Thoracic aorta (tissue), 2 donors: Measurements from ENCODE around the gene OOSP1. TPM values are rescaled to one million over a fixed set of nuclear protein-coding genes. Genes with fewer than 3 reads are reported as not detected.

Experiments
- ATAC-seq: fragments of 150-250 bp; one replicate; pipeline ENCODE4 v1.8.0; 2017; ENCODE audit warnings: low read depth; ENCODE audit not compliant: insufficient number of reproducible peaks, low FRiP score
- DNase-seq: peaks from one replicate; pipeline ENCODE4 v3.0.0-alpha.2; 2020; ENCODE audit warnings: low spot score
- H3K27ac ChIP-seq, 2 donors: fragments of 200-600 bp; sonication (generic); 1 replicate in 1 of 2; 2 replicates in 1 of 2; pipeline ENCODE4 v1.5.1; 2016; ENCODE audit warnings: mild to moderate bottlenecking in 2 of 2, moderate library complexity in 2 of 2
- H3K27me3 ChIP-seq: fragments of 200-600 bp; sonication (generic); replicated peaks from 2 replicates; pipeline ENCODE4 v1.6.0; 2016; ENCODE audit warnings: mild to moderate bottlenecking; ENCODE audit not compliant: insufficient read depth
- H3K36me3 ChIP-seq: fragments of 200-600 bp; sonication (generic); one replicate; pipeline ENCODE4 v1.5.1; 2016
- H3K4me1 ChIP-seq, 2 donors: fragments of 200-600 bp; sonication (generic); 1 replicate in 1 of 2; 2 replicates in 1 of 2; pipeline versions ENCODE4 v1.5.1 to v1.6.0; 2016; ENCODE audit warnings: low read depth in 2 of 2, mild to moderate bottlenecking in 1 of 2; ENCODE audit not compliant: control insufficient read depth in 1 of 2
- H3K4me3 ChIP-seq: fragments of 200-600 bp; sonication (generic); 2 replicates; pipeline ENCODE4 v1.5.1; 2016; ENCODE audit warnings: mild to moderate bottlenecking
- H3K9me3 ChIP-seq: fragments of 200-600 bp; sonication (generic); 2 replicates; pipeline ENCODE4 v1.5.1; 2016
- CTCF ChIP-seq: fragments of 200-600 bp; sonication (generic); IDR thresholded peaks from one replicate; pipeline ENCODE4 v1.5.1; 2019; ENCODE audit warnings: antibody characterized with exemption
- total RNA-seq, 2 donors: library from RNA; depleted of rRNA; stranded (reverse); fragments of >200 nt; gene quantifications; one replicate each; pipeline versions ENCODE4 v1.1.0 to v1.2.3, GENCODE V29; 2016

OOSP1 gene
- total RNA-seq, 2 donors from 2014 or later = not detected

- no peaks in the 10 kb centered on the region for H3K4me1 ChIP-seq
- TF ChIP-seq CTCF = no peak
- H3K36me3 ChIP-seq = no peaks in the 10 kb centered on the region
- DNase-seq (no peak), ATAC-seq (no peak)
- no peaks in the 10 kb centered on the region for H3K9me3 ChIP-seq
- no peak overlapping the region for H3K4me3 ChIP-seq
- no peaks in the 10 kb centered on the region for H3K27me3 ChIP-seq
- no peak overlapping the region for H3K27ac ChIP-seq
Observed at GRCh38 chr11:59941091-59941490, 2.9 kb downstream of the OOSP1 start.

- Histone ChIP-seq H3K27ac (no peak overlapping the region), H3K36me3 (no peaks in the 10 kb centered on the region), H3K4me1 (no peaks in the 10 kb centered on the region), H3K9me3 (no peaks in the 10 kb centered on the region), H3K4me3 (no peak overlapping the region), H3K27me3 (no peaks in the 10 kb centered on the region)
- no peak for ATAC-seq
- no peak for DNase-seq
- no peak for TF ChIP-seq CTCF
Observed at GRCh38 chr11:59943997-59944714, 5.9 kb downstream of the OOSP1 start.

- Histone ChIP-seq H3K4me1 (no peaks in the 10 kb centered on the region), H3K27ac (no peak overlapping the region), H3K27me3 (no peaks in the 10 kb centered on the region), H3K9me3 (no peaks in the 10 kb centered on the region), H3K36me3 (no peaks in the 10 kb centered on the region), H3K4me3 (no peak overlapping the region)
- ATAC-seq (no peak), DNase-seq (no peak)
- no peak for TF ChIP-seq CTCF
Observed at GRCh38 chr11:59944720-59945119, 6.5 kb downstream of the OOSP1 start.

GRCh38 chr11:59953463-59954218 lies 15.4 kb downstream of the OOSP1 start:
- Histone ChIP-seq H3K4me3 (no peak overlapping the region), H3K9me3 (no peaks in the 10 kb centered on the region), H3K36me3 (no peaks in the 10 kb centered on the region), H3K27me3 (no peaks in the 10 kb centered on the region), H3K27ac (no peak overlapping the region), H3K4me1 (no peaks in the 10 kb centered on the region)
- no peak for DNase-seq
- TF ChIP-seq CTCF = no peak
- no peak for ATAC-seq

GRCh38 chr11:59954219-59954847 lies 16.1 kb downstream of the OOSP1 start:
- no peaks in the 10 kb centered on the region for H3K9me3 ChIP-seq
- ATAC-seq = no peak
- no peaks in the 10 kb centered on the region for H3K36me3 ChIP-seq
- no peaks in the 10 kb centered on the region for H3K4me1 ChIP-seq
- no peak overlapping the region for H3K27ac ChIP-seq
- no peaks in the 10 kb centered on the region for H3K27me3 ChIP-seq
- no peak for DNase-seq
- TF ChIP-seq CTCF = no peak
- no peak overlapping the region for H3K4me3 ChIP-seq
